ENCODE measurements around the gene POTED.
"Not testable (repeated sequence)": the region's sequence is repeated elsewhere in the genome, so short reads cannot be mapped to it uniquely, and the experiment has no call there.

The POTED gene

DNA sequence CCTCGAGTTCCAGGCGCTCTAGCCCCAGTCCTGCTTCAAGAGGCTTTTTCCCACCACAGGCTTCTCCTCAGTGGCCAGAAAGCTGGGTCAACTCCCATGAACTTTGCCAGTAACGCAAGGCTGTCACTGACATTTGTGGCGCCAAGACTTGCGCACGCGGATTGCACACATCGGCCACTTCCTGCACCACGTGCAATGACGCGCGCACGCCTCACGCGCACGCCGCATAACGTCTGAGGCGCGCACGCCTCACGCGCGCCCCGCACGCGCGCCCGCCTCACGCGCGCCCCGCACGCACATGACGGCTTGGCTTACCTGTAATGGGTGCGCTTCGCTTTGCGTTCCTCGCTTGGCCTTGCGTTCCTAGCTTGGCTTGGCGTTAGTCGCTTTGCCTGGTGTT is at the start of gene POTED:
Gene POTED (plus strand): TSS at position 301 of the 400 bp plus-strand sequence. CDS start 452 bp downstream, outside the sequence.
- DNase-seq, result not testable (repeated sequence)

DNA sequence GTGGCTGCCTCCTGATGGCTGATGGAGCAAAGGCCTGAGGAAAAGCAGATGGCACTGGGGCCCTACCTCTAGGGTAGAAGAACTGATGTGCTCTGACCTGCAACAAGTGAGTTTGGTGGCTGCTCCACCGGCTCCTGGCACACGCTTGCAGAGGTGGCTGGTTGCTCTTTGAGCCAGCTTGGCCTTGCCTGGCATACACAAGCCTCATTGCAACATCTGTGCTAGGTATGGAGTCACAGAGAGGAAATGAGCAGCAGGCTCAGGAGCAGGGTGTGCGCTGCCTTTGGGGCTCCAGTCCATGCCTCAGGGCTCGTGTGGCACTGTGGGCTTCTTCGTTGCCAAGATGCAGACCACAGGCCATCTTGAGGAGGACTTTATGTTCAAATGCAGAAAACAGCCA is 40.5 kb downstream of the POTED start:
- not testable (repeated sequence) for DNase-seq

DNA sequence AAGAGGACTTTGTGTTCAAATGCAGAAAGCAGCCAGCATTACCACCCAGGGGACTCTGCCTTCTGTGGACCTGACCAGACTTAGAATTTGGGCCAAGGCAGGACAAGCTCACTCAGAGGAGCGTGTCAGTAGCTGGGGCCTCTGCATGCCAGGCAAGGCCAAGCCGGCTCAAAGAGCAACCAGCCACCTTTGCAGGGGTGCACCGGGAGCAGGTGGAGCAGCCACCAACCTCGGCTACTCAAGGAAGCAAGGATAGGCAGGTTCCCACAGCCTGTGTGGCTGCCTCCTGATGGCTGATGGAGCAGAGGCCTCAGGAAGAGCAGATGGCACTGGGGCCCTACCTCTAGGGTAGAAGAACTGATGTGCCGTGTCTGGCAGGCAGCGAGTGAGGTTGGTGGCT is 42.2 kb downstream of the POTED start:
- DNase-seq, result not testable (repeated sequence)
